GM20431 (cell line): ENCODE data around the gene ZCCHC14.
"Not testable (repeated sequence)": the region's sequence is repeated elsewhere in the genome, so short reads cannot be mapped to it uniquely, and the experiment has no call there.

ENCODE experiments used
- in situ Hi-C: fragments of 300-500 bp; cut with MseI, MboI; formaldehyde crosslinking; loops from one replicate; pipeline ENCODE4 v1.15.0; 2020; ENCODE audit warnings: low sequenced_read_pairs; ENCODE audit not compliant: unreplicated experiment

ZCCHC14 gene

DNA sequence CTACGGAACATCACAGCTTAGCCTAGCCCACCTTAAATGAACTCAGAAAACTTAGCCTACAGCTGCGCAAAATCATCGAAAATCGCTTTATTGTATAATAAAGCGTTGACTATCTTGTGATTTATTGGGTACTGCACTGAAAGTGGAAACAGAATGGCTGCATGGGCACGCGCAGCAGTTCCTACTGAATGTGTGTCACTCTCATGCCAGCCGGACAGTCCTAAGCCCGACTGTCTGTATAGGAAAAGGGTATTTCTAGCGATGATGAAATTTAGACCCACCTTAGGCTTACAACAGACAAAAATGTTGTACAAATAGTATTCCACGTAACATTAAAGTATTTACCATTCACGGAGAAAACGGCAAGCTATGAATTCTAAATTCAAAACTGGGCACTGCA is 118.5 kb downstream of the ZCCHC14 start:
- in situ Hi-C loops = no loop called here

DNA sequence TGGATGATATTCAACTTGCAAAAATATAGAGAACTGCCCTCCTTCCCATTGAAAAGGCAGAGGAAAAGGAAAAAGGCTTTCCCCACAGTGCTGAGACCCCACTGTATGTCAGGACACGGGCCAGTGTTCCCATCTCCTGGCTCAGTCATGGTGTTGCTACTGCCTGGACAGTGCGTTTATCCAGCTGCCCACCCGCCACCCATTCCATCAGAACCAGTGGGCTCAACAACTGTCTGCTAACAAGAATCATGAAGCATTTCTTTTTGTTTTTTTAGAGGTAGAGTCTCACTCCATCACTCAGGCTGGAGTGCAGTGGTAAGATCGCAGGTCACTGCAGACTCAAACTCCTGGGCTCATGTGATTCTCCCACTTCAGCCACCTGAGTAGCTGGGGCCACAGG is 120.5 kb downstream of the ZCCHC14 start:
- in situ Hi-C loops = no loop called here

DNA sequence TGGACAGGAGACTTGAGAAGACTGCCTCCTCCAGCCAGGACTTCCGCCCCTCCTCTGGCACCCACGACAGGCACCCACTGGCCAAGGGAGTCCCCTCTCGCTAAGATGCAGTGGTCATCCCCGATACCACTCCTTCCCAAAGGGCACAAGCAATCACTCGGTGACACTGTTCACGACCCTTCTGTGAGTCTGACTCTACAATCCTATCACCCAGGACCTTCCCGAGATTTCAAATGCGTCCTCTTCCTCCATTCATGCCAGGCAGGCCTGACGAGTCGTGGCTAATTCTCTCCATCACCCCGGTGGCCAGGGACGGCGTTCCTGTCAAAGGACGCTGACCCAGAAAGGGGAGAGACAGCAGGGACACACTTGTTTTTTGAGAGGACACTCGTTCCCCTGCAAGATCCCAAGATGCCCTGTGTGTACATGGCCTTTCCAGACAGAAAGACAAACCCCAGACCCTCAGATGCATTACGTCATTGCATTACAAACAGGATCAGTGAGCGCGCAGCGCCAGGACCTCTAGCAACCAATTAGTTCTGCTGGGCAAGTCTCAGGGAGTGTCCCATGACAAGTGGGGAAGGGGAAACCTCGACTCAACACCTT is 121.5 kb downstream of the ZCCHC14 start:
- in situ Hi-C loops = no loop called here

DNA sequence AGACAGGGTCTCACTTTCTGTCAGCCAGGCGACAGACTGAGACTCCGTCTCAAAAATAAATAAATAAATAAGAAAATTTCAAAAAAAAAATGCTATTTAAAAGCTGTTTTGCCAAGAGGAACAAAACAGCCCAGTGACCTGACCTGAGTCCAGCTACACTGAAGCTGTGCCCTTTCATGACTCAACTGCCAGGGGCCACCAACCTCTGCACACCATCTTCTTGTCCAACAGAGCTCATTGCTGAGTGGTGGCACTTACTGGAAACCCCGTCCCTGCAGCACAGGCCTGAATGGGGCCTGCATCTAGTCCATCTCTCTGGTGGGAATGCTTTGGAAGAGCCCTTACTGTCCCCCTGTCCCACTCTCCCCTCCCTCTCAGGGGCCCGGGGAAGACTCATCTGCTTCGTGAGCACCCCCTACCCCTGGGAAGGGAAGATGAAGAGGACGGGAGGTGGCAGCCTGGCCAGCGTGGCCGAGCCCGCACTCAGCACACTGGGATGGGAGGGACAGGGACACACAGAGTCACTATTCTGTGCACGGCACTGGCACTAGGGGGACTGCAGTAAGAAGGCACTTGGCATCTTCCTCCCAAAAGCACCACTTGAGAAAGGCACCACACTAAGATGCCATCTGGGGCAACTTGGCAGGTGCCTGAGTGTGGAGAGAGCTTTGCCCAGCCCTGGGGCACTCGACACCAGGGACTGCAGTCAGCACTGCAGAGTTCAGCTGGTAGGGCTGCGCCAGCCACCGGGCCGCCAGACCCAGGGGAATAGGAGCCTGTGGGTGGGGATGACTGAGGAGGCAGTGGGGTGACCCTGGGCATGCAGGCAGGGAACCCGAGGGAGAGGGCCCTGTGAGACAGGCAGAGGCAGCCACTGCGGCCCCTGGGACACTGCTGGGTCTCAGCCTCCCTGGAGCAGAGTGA is 122.8 kb downstream of the ZCCHC14 start:
- in situ Hi-C loops = no loop called here

- in situ Hi-C loops = no loop called here
These were observed 123.6 kb downstream of the ZCCHC14 start for GRCh38 chr16:87369117-87369765.

GRCh38 chr16:87368029-87368770 is 124.6 kb downstream of the ZCCHC14 start:
- in situ Hi-C loops = no loop called here

- in situ Hi-C loops = no loop called here
These were observed 125.3 kb downstream of the ZCCHC14 start for GRCh38 chr16:87367529-87367928.

DNA sequence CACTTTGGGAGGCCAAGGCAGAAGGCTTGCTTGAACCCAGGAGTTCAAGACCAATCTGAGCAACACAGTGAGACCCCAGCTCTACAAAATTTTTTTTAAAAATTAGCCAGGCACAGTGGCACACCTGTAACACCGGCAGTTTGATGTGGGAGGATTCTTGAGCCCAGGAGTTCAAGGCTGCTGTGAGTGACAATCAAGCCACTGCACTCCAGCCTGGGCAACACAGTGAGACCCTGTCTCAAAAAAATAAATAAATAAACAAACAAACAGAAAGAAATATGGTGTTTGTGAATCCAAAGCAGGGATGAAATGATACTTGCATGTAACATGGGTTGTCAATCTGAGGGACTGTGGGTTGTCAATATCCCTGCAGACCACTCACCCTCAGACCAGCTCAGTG is 125.9 kb downstream of the ZCCHC14 start:
- in situ Hi-C loops = no loop called here

DNA sequence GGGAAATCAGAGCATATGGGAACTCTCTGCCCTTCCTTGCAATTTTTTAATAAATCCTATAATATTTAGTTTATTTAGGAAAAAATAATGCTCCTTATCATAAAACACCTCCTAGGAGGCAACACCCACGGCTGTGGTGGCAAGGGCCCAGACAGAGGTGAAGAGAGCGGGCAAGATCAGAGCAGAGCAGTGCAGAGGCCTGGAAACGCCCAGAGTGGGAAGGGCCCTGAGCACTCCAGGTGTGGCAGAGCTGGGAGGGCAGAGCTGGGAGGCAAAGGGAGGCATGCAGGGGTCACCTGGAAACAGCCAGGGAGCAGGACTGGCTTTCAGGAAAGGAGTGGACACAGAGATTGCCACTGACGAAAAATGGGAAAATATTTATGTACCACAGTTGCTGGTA is 126.5 kb downstream of the ZCCHC14 start:
- in situ Hi-C loops = no loop called here

GRCh38 chr16:87365021-87365713 is 127.7 kb downstream of the ZCCHC14 start:
- in situ Hi-C loops = no loop called here

- in situ Hi-C loops = no loop called here
These were observed 128.9 kb downstream of the ZCCHC14 start for GRCh38 chr16:87363771-87364455.

DNA sequence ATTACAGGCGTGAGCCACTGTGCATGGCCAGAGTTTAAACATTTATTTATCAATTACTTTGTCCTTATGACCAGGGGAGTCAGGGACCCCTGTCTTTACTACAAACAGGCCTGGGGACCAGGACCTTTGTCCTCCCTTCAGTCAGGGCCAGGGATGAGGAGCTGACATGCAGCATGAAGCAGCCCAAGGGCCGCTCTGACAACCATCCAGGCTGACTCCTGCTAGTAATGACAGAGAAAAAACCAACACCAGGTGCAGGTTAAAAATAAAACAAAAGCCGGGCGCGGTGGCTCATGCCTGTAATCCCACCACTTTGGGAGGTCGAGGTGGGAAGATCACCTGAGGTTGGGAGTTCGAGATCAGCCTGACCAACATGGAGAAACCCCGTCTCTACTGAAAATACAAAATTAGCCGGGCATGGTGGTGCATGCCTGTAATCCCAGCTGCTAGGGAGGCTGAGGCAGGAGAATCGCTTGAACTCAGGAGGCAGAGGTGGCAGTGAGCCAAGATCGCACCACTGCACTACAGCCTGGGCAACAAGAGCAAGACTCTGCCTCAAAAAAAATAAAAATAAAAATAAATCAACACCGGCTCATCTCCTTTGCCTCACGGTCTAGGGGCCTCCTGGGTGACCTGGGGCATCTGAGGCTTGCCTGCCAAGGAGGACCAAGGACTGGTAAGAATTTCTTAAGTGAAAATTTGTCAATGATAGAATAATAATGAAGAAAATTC is 129.8 kb downstream of the ZCCHC14 start:
- in situ Hi-C loops = not testable (repeated sequence)

DNA sequence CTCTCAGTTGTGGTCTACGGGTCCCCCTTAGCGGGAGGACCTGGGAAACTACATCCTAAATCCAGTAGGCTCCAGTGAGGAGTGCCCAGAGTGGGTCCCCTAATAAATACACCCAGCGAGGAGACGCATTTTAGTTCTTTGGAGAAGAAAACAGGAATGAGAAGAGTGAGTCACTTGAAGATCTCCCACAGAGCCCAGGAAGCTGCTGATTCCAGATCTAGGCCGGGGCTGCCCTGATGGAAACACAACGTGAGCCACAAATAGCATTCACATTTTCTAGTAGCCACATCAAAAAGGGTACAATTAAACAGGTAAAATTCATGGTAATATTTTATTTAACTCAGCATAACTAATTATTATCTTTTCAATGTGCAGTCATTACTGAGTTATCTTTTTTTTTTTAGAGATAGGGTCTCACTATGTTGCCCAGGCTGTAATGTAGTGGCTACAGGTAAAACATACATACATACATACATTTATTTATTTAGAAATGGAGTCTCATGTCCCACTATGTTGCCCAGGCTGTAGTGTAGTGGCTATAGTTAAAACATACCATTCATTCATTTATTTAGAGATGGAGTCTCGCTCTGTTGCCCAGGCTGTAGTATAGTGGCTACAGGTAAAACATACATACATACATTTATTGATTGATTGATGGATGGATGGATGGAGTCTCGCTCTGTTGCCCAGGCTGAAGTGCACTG is 130.8 kb downstream of the ZCCHC14 start:
- in situ Hi-C loops = no loop called here

- in situ Hi-C loops = no loop called here
These were observed 131.8 kb downstream of the ZCCHC14 start for GRCh38 chr16:87360862-87361610.

DNA sequence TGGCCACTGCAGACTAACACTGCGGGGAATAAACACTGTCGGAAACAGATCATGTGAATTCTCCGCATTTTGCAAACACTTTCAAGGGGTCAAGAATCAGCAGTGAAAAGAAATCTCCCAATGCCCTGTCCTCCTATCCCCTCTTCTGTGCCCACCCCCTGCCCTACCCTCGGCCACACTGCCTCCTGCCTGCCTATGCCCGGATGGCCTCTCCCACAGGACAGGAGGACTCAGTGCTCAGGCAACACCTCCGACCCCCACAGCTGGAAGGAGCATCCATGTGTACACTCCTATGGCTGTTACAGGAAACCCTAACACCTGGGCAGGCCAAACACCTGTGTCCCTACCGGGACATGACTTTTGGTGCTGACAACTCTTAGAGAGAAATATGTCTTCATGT is 133.7 kb downstream of the ZCCHC14 start:
- in situ Hi-C loops = no loop called here

DNA sequence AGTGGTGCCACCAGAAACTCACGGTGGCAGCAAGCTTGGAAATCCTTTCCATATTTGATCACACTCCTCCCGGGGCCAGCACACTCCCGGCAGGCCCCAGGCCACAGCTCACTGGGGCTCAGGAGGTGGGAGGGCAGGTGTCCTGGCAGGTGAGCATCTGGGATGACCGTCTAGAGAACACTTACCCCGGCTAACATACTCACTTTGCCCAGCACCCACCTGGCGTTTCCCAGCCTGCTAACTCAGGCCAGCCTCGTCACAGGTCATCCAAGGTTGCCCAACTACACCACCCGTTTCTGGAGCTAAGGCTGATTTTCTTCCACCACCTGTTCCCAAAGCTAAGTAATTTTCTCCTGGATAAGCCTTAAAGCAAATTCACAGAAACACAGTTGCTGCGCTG is 134.1 kb downstream of the ZCCHC14 start:
- in situ Hi-C loops = no loop called here

DNA sequence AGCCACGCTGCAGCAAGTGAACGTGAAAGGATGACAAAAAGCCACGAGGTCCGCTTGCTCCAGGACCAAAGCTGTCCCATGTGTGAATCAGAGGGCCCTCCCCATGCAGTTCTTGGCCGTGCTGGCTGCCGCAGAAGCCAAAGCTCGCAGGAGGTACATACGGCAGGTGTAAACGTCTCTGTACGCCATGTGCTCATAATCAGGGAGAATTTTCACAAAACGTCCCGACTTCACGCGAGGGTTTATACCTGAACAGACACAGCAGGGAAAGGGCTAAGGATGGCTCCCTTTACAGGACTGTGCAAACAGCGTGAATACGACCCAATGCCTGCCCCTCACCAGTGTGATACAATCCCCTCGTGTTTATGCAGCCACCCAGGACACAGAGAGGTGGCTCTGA is 134.6 kb downstream of the ZCCHC14 start:
- in situ Hi-C loops = no loop called here
